ENCODE data around the gene CCL25.
"Not testable (repeated sequence)": the region's sequence is repeated elsewhere in the genome, so short reads cannot be mapped to it uniquely, and the experiment has no call there.

The CCL25 gene

GRCh38 chr19:8022275-8022674 is 30.3 kb upstream of the CCL25 start:
- H3K4me3 ChIP-seq (ENCODE audit: low read depth, low read length), result no peak overlapping the region
- no peak for TF ChIP-seq CTCF (IDR thresholded peaks at IDR 0.05; ENCODE audit: low read depth, low read length)

GRCh38 chr19:8023371-8023770 is 29.2 kb upstream of the CCL25 start:
- TF ChIP-seq CTCF (IDR thresholded peaks at IDR 0.05; ENCODE audit: low read depth, low read length), result no peak
- H3K4me3 ChIP-seq (ENCODE audit: low read depth, low read length), result no peak overlapping the region

GRCh38 chr19:8024256-8024655 is 28.3 kb upstream of the CCL25 start:
- H3K4me3 ChIP-seq (ENCODE audit: low read depth, low read length), result not testable (repeated sequence)

GRCh38 chr19:8025316-8025715 is 27.2 kb upstream of the CCL25 start:
- H3K4me3 ChIP-seq (ENCODE audit: low read depth, low read length), result no peak overlapping the region
- no peak for TF ChIP-seq CTCF (IDR thresholded peaks at IDR 0.05; ENCODE audit: low read depth, low read length)

- H3K4me3 ChIP-seq (ENCODE audit: low read depth, low read length), result no peak overlapping the region
- TF ChIP-seq CTCF (IDR thresholded peaks at IDR 0.05; ENCODE audit: low read depth, low read length), result no peak
These were observed 23.5 kb upstream of the CCL25 start for GRCh38 chr19:8028951-8029491.

- no peak overlapping the region for H3K4me3 ChIP-seq (ENCODE audit: low read depth, low read length)
- no peak for TF ChIP-seq CTCF (IDR thresholded peaks at IDR 0.05; ENCODE audit: low read depth, low read length)
These were observed 21.6 kb upstream of the CCL25 start for GRCh38 chr19:8030960-8031359.

GRCh38 chr19:8033287-8034177 is 19.0 kb upstream of the CCL25 start:
- H3K4me3 ChIP-seq (ENCODE audit: low read depth, low read length), result not testable (repeated sequence)

GRCh38 chr19:8034178-8034525 is 18.4 kb upstream of the CCL25 start:
- no peak overlapping the region for H3K4me3 ChIP-seq (ENCODE audit: low read depth, low read length)
- TF ChIP-seq CTCF (IDR thresholded peaks at IDR 0.05; ENCODE audit: low read depth, low read length), result no peak

Data from WI38 (cell line).